BLaER1 treated with 17β-estradiol and CSF1 and Interleukin-3, amounts not matched to agents 10 nM and 100 nM (cell line): ENCODE results near the gene MPI.

Source experiments
- H3K27ac ChIP-seq, 11 experiments: shearing (Covaris generic); formaldehyde crosslinking; 2 replicates each; pipeline ENCODE4 v1.8.1; 2022
- H3K27me3 ChIP-seq, 11 experiments: shearing (Covaris generic); formaldehyde crosslinking; 2 replicates each; pipeline ENCODE4 v1.8.1; 2022
- H3K36me3 ChIP-seq, 11 experiments: shearing (Covaris generic); formaldehyde crosslinking; 2 replicates each; pipeline ENCODE4 v1.8.1; 2022
- H3K4me1 ChIP-seq, 10 experiments: shearing (Covaris generic); formaldehyde crosslinking; 2 replicates each; pipeline ENCODE4 v1.8.1; 2022
- H3K4me2 ChIP-seq, 11 experiments: shearing (Covaris generic); formaldehyde crosslinking; 2 replicates each; pipeline ENCODE4 v1.8.1; 2022
- H3K4me3 ChIP-seq, 10 experiments: shearing (Covaris generic); formaldehyde crosslinking; 2 replicates each; pipeline ENCODE4 v1.8.1; 2022
- H3K9ac ChIP-seq, 11 experiments: shearing (Covaris generic); formaldehyde crosslinking; 2 replicates each; pipeline ENCODE4 v1.8.1; 2022
- H3K9me3 ChIP-seq, 11 experiments: shearing (Covaris generic); formaldehyde crosslinking; replicated peaks in 1 of 11; 2 replicates each; pipeline ENCODE4 v1.8.1; 2022
- H4K20me1 ChIP-seq, 11 experiments: shearing (Covaris generic); formaldehyde crosslinking; 2 replicates each; pipeline ENCODE4 v1.8.1; 2022
- Cebpa-rat ChIP-seq, 11 experiments: shearing (Covaris generic); IDR thresholded peaks; 2 replicates each; pipeline ENCODE4 v1.8.1; 2022

Gene MPI

DNA sequence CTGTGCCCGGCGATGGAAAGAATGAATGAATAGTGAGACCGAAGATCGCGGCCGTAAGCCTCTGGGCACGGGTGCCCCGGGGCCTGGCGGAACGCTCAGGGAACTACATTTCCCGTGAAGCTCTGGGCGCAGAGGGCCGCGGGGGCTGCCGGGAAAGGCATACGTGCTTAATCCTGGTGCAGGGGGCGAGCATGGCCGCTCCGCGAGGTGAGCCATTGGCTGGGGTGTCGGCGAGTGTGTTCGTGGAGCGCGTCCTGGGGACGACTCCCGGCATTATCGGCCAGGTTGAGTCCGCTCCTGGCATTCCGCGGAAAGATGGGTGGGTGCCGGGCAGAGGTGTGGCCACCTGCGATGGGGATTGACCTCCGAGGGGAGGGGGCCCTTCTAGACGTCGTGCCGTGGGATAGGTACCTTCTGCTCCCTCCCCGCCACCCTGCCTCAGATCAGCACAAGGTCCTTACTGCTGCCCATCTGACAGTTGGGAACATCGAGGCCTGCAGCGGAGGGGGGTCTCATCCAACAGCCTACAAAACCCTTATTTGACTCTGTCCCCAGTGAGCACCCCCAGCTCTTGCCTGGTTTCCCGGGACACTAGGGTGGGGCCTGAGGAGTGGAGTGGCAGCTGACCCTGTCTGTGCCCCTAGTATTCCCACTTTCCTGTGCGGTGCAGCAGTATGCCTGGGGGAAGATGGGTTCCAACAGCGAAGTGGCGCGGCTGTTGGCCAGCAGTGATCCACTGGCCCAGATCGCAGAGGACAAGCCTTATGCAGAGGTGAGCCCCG, at the start of gene MPI:
Gene MPI, plus strand, starts transcription at position 160 of the 782 bp plus-strand sequence. Its CDS starts 32 bp downstream, at position 192.
- peak within 1 kb of the TSS; percentile 82 to 94 (median 90) for H3K9ac ChIP-seq
- no peaks in the 10 kb centered on the region; a peak in 1 of 22 replicates for H4K20me1 ChIP-seq
- no peak for TF ChIP-seq Cebpa-rat (IDR thresholded peaks at IDR 0.05)
- no peaks in the 10 kb centered on the region for H3K27me3 ChIP-seq
- peak within 1 kb of the TSS; percentile 74 to 91 (median 86) for H3K27ac ChIP-seq
- peak within 1 kb of the TSS; percentile 93 to 100 (median 98) for H3K4me2 ChIP-seq
- H3K4me1 ChIP-seq = peaks cover 18 to 65% (median 25%) of the 10 kb centered on the region in 10 experiments
- H3K9me3 ChIP-seq = no peaks in the 10 kb centered on the region
- peaks cover 16 to 34% (median 26%) of the 10 kb centered on the region in 11 experiments for H3K36me3 ChIP-seq
- H3K4me3 ChIP-seq = peak within 1 kb of the TSS; percentile 75 to 95 (median 90)

DNA sequence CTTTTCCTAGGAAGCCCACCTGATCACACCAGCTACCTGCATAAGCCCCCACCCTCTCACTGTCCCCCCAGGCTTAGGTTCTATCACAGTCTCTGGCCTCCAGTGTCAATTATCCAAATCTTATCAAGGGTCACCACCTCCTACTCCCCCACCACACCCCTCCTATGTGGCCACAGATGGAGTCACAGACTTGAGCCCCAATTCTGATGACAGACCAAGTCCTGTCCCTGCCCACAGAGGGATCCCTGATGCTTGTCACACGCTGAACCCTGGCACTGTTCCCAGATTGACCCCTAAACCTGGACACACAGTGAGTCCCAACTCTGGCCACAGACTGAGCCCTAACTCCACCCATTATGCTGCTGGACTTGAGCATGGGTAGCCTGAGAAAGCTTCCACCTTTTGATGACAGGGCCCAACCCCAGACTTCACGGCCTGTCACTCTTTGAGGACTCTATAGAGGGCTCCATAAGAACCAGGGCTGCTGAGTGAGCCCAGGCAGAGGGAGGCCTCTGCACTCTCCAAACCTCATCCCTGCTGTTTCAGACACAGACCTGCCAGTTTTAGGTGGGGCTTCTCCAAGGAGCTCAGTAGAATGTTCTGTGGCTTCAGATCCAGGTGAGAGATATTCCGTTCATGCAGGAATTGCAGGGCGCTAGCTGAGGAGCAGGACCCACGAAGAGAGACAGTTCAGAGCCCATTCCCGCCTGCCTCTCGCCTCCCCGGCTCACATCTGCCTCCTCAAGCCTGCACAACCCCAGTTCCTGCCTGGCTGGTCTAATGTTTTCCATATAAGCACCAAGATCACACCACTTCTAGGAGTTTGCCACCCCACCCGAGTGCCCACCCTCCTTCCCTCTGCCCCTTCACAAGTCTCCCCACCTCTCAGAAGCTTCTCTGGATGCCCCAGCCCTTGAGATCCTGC, 48.7 kb upstream of the MPI start:
- Histone ChIP-seq H3K27me3 (no peaks in the 10 kb centered on the region), H3K27ac (peak overlapping the region in 2 of 11 experiments; percentile 24 to 53; a peak in 4 of 22 replicates), H3K4me2 (peak overlapping the region; percentile 85 to 99 (median 94)), H3K9me3 (no peaks in the 10 kb centered on the region), H3K4me1 (peaks cover 66 to 80% (median 77%) of the 10 kb centered on the region in 10 experiments), H3K9ac (peak overlapping the region in 10 of 11 experiments; percentile 84 to 93 (median 90); a peak in 16 of 22 replicates), H3K4me3 (peak overlapping the region in 4 of 10 experiments; percentile 79 to 94 (median 82); a peak in 5 of 20 replicates), H4K20me1 (peaks cover 0 to 60% (median 13%) of the 10 kb centered on the region in 11 experiments; a peak in 12 of 22 replicates), H3K36me3 (peaks cover 21 to 68% (median 38%) of the 10 kb centered on the region in 11 experiments)
- TF ChIP-seq Cebpa-rat (IDR thresholded peaks at IDR 0.05) = no peak

GRCh38 chr15:74841891-74842373, 47.9 kb upstream of the MPI start:
- H3K9ac ChIP-seq = peak overlapping the region; percentile 81 to 93 (median 89)
- H3K27ac ChIP-seq = peak overlapping the region in 7 of 11 experiments; percentile 89 to 99 (median 94); a peak in 7 of 22 replicates
- no peaks in the 10 kb centered on the region for H3K27me3 ChIP-seq
- H3K9me3 ChIP-seq = no peaks in the 10 kb centered on the region
- peaks cover 17 to 68% (median 38%) of the 10 kb centered on the region in 11 experiments; a peak in 20 of 22 replicates for H3K36me3 ChIP-seq
- peaks cover 74 to 86% (median 83%) of the 10 kb centered on the region in 10 experiments for H3K4me1 ChIP-seq
- peak overlapping the region; percentile 76 to 94 (median 82) for H3K4me3 ChIP-seq
- H4K20me1 ChIP-seq = peaks cover 0 to 52% (median 13%) of the 10 kb centered on the region in 11 experiments; a peak in 12 of 22 replicates
- no peak for TF ChIP-seq Cebpa-rat (IDR thresholded peaks at IDR 0.05)
- H3K4me2 ChIP-seq = peak overlapping the region; percentile 85 to 99 (median 94)

- TF ChIP-seq Cebpa-rat (IDR thresholded peaks at IDR 0.05) = no peak
- Histone ChIP-seq H3K4me2 (peak within 1 kb of the TSS; percentile 85 to 99 (median 94)), H4K20me1 (peaks cover 0 to 45% (median 13%) of the 10 kb centered on the region in 11 experiments; a peak in 12 of 22 replicates), H3K4me3 (peak within 1 kb of the TSS; percentile 76 to 94 (median 82)), H3K27me3 (no peaks in the 10 kb centered on the region), H3K9ac (peak within 1 kb of the TSS; percentile 81 to 93 (median 89)), H3K9me3 (no peaks in the 10 kb centered on the region), H3K27ac (peak within 1 kb of the TSS; percentile 83 to 99 (median 91)), H3K36me3 (peaks cover 22 to 68% (median 39%) of the 10 kb centered on the region in 11 experiments), H3K4me1 (peaks cover 82 to 93% (median 88%) of the 10 kb centered on the region in 10 experiments)
These were observed 47.0 kb upstream of the MPI start, which contains the start of gene ULK3 for GRCh38 chr15:74842581-74843444. ULK3 (minus strand) TSS chr15:74843156; CDS start chr15:74843105, 51 bp downstream.

DNA sequence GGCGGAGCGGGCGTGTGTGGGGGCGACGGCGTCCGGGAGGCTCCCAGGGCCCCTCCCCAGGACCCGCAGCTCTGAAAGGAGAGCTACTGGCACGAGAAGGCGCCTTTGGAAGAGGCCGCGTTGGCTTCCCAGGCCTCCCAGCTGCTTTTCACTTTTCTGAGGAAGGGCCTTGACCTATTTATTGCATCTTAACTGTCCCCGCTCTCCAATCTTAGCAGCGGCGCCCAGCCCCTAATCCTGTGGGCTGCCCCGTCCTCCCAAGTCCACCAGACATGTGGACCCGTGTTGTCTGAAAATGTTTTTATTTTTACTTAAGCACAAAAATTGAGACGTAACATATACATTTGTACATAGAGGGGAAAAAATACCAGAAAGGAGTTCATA, 46.4 kb upstream of the MPI start:
- H3K27ac ChIP-seq = peak overlapping the region; percentile 83 to 99 (median 91)
- H3K9ac ChIP-seq = peak overlapping the region; percentile 81 to 93 (median 89)
- peak overlapping the region; percentile 76 to 94 (median 82) for H3K4me3 ChIP-seq
- H3K4me2 ChIP-seq = peak overlapping the region; percentile 85 to 99 (median 93)
- no peaks in the 10 kb centered on the region for H3K27me3 ChIP-seq
- H4K20me1 ChIP-seq = peaks cover 0 to 45% (median 14%) of the 10 kb centered on the region in 11 experiments; a peak in 12 of 22 replicates
- no peak for TF ChIP-seq Cebpa-rat (IDR thresholded peaks at IDR 0.05)
- H3K4me1 ChIP-seq = peaks cover 82 to 94% (median 90%) of the 10 kb centered on the region in 10 experiments
- H3K9me3 ChIP-seq = no peaks in the 10 kb centered on the region
- H3K36me3 ChIP-seq = peaks cover 29 to 68% (median 39%) of the 10 kb centered on the region in 11 experiments

GRCh38 chr15:74843891-74844299, 45.9 kb upstream of the MPI start:
- TF ChIP-seq Cebpa-rat (IDR thresholded peaks at IDR 0.05) = no peak
- Histone ChIP-seq H3K4me3 (peak overlapping the region; percentile 76 to 94 (median 82)), H3K9ac (peak overlapping the region; percentile 81 to 93 (median 89)), H3K9me3 (no peaks in the 10 kb centered on the region), H3K4me1 (peaks cover 80 to 92% (median 88%) of the 10 kb centered on the region in 10 experiments), H3K27ac (peak overlapping the region; percentile 83 to 99 (median 91)), H3K4me2 (peak overlapping the region; percentile 85 to 99 (median 93)), H3K36me3 (peaks cover 31 to 68% (median 39%) of the 10 kb centered on the region in 11 experiments), H3K27me3 (no peaks in the 10 kb centered on the region), H4K20me1 (peaks cover 0 to 49% (median 14%) of the 10 kb centered on the region in 11 experiments; a peak in 11 of 22 replicates)
